DND-41 (cell line): ENCODE results near the gene ACSL3.

Experiments
- ATAC-seq: fragments of 200-7000 bp; cut with Tn5 transposase; 3 replicates; pipeline ENCODE4 v1.9.1; 2021; ENCODE audit warnings: low read depth; ENCODE audit not compliant: insufficient read depth
- DNase-seq: peaks from one replicate; pipeline ENCODE4 v3.0.0-alpha.2; 2020
- H2AFZ ChIP-seq: 2 replicates; pipeline ENCODE4 v1.6.0; 2012; ENCODE audit warnings: low read depth, low read length
- H3K27ac ChIP-seq: 2 replicates; pipeline ENCODE4 v1.5.1; 2012; ENCODE audit warnings: low read length, inconsistent platforms
- H3K27me3 ChIP-seq: fragments of 200-600 bp; sonication (generic); 2 replicates; pipeline ENCODE4 v1.6.0; 2012; ENCODE audit warnings: low read length, mild to moderate bottlenecking, inconsistent platforms; ENCODE audit not compliant: insufficient read depth, poor library complexity
- H3K36me3 ChIP-seq: 2 replicates; pipeline ENCODE4 v1.5.1; 2012; ENCODE audit warnings: low read length, inconsistent platforms; ENCODE audit not compliant: insufficient read depth
- H3K4me1 ChIP-seq: 2 replicates; pipeline ENCODE4 v1.5.1; 2012; ENCODE audit warnings: mild to moderate bottlenecking, low read length; ENCODE audit not compliant: insufficient read depth
- H3K4me2 ChIP-seq: 2 replicates; pipeline ENCODE4 v1.6.0; 2012; ENCODE audit warnings: mild to moderate bottlenecking, moderate library complexity, low read length, inconsistent platforms; ENCODE audit not compliant: insufficient read depth
- H3K4me3 ChIP-seq, 2 experiments: fragments of 200-600 bp in 1 of 2; shearing (Covaris generic) in 1 of 2; 2 replicates each; pipeline ENCODE4 v1.5.1; 2012 to 2016; ENCODE audit warnings: inconsistent platforms in 2 of 2, low read length in 2 of 2, mild to moderate bottlenecking in 2 of 2, low read depth in 1 of 2, moderate library complexity in 1 of 2
- H3K79me2 ChIP-seq: 2 replicates; pipeline ENCODE4 v1.6.0; 2012; ENCODE audit warnings: low read length, inconsistent platforms; ENCODE audit not compliant: insufficient read depth
- H3K9ac ChIP-seq: 2 replicates; pipeline ENCODE4 v1.6.0; 2012; ENCODE audit warnings: low read depth, mild to moderate bottlenecking, inconsistent platforms, low read length, moderate library complexity
- H3K9me3 ChIP-seq: 2 replicates; pipeline ENCODE4 v1.5.1; 2012; ENCODE audit warnings: low read length, moderate library complexity, mild to moderate bottlenecking, inconsistent platforms; ENCODE audit not compliant: insufficient read depth, severe bottlenecking
- H4K20me1 ChIP-seq: 2 replicates; pipeline ENCODE4 v1.6.0; 2012; ENCODE audit warnings: low read length; ENCODE audit not compliant: insufficient read depth
- EZH2 ChIP-seq: IDR thresholded peaks from 3 replicates; pipeline ENCODE4 v1.6.1; 2012; ENCODE audit warnings: borderline replicate concordance, low read depth, mild to moderate bottlenecking, moderate library complexity, low read length, inconsistent platforms; ENCODE audit not compliant: severe bottlenecking
- TF ChIP-seq, protein P1 (sequence below): IDR thresholded peaks from 2 replicates; pipeline ENCODE4 v1.5.1; 2012; ENCODE audit warnings: borderline replicate concordance, low read length, moderate library complexity, mild to moderate bottlenecking; ENCODE audit not compliant: poor library complexity, severe bottlenecking; ENCODE audit errors: extremely low read depth

Gene ACSL3

GRCh38 chr2:222860740-222861410 lies at the start of gene ACSL3:
TSS of gene ACSL3 (plus strand) at chr2:222861036. CDS start at chr2:222908773, 47,737 bp downstream.
- Histone ChIP-seq H2AFZ (peak within 1 kb of the TSS; percentile 79), H3K4me3 (peak within 1 kb of the TSS; percentile 94 to 99), H4K20me1 (peaks cover 42% of the 10 kb centered on the region), H3K27ac (peak within 1 kb of the TSS; percentile 90), H3K79me2 (peaks cover 51% of the 10 kb centered on the region), H3K36me3 (peaks cover 5% of the 10 kb centered on the region; the same call in 1 of the 2 replicates), H3K9me3 (no peaks in the 10 kb centered on the region), H3K27me3 (no peaks in the 10 kb centered on the region), H3K9ac (peak within 1 kb of the TSS; percentile 97), H3K4me1 (peaks cover 45% of the 10 kb centered on the region), H3K4me2 (peak within 1 kb of the TSS; percentile 82)
- DNase-seq: peak; percentile 93
- peak; percentile 98 for ATAC-seq
- TF ChIP-seq EZH2: no peak
- TF ChIP-seq, protein P1, sequence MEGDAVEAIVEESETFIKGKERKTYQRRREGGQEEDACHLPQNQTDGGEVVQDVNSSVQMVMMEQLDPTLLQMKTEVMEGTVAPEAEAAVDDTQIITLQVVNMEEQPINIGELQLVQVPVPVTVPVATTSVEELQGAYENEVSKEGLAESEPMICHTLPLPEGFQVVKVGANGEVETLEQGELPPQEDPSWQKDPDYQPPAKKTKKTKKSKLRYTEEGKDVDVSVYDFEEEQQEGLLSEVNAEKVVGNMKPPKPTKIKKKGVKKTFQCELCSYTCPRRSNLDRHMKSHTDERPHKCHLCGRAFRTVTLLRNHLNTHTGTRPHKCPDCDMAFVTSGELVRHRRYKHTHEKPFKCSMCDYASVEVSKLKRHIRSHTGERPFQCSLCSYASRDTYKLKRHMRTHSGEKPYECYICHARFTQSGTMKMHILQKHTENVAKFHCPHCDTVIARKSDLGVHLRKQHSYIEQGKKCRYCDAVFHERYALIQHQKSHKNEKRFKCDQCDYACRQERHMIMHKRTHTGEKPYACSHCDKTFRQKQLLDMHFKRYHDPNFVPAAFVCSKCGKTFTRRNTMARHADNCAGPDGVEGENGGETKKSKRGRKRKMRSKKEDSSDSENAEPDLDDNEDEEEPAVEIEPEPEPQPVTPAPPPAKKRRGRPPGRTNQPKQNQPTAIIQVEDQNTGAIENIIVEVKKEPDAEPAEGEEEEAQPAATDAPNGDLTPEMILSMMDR: no peak

DNA sequence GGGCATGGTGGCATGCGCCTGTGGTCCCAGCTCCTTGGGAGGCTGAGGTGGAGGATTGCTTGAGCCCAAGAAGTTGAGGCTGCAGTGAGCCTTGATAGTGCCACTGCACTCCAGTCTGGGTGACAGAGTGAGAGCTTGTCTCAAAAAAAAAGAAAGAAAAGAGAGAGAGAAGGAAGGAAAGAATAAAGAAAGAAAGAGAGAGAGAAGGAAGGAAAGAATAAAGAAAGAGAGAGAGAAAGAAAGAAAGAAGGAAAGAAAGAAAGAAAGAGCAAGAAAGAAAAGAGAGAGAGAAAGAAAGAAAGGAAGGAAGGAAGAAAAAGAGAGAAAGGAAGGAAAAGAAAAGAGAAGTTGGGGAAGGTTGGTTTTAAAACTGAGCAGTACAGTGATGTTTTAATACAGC lies 49.0 kb upstream of the ACSL3 start:
- Histone ChIP-seq H4K20me1 (no peaks in the 10 kb centered on the region), H3K79me2 (no peaks in the 10 kb centered on the region), H2AFZ (no peak overlapping the region), H3K4me1 (no peaks in the 10 kb centered on the region), H3K27ac (no peak overlapping the region), H3K36me3 (no peaks in the 10 kb centered on the region), H3K4me2 (no peak overlapping the region), H3K9me3 (no peaks in the 10 kb centered on the region), H3K9ac (no peak overlapping the region), H3K4me3 (no peak overlapping the region), H3K27me3 (no peaks in the 10 kb centered on the region)
- ATAC-seq (no peak), DNase-seq (no peak)
- TF ChIP-seq, protein P1: no peak
- TF ChIP-seq EZH2: no peak

GRCh38 chr2:222813177-222813843 lies 47.5 kb upstream of the ACSL3 start:
- H4K20me1 ChIP-seq: no peaks in the 10 kb centered on the region
- no peaks in the 10 kb centered on the region for H3K4me1 ChIP-seq
- H2AFZ ChIP-seq: no peak overlapping the region
- H3K9ac ChIP-seq: no peak overlapping the region
- no peak overlapping the region for H3K27ac ChIP-seq
- H3K79me2 ChIP-seq: no peaks in the 10 kb centered on the region
- no peaks in the 10 kb centered on the region for H3K36me3 ChIP-seq
- no peaks in the 10 kb centered on the region for H3K27me3 ChIP-seq
- no peaks in the 10 kb centered on the region for H3K9me3 ChIP-seq
- TF ChIP-seq EZH2: no peak
- TF ChIP-seq, protein P1: no peak
- DNase-seq (no peak), ATAC-seq (no peak)
- no peak overlapping the region for H3K4me3 ChIP-seq
- H3K4me2 ChIP-seq: no peak overlapping the region
